BJ (cell line): ENCODE data around the gene OR5B3. TPM values are rescaled to one million over a fixed set of nuclear protein-coding genes. Genes with fewer than 3 reads are reported as not detected.
"Not testable (repeated sequence)": the region's sequence is repeated elsewhere in the genome, so short reads cannot be mapped to it uniquely, and the experiment has no call there.

Experiments
- CTCF ChIA-PET: fragments of 350-600 bp; formaldehyde crosslinking; extraction: SDS; loops from one replicate; lab custom pipeline; 2021; ENCODE audit warnings: antibody characterized with exemption, inconsistent platforms; lab: Yijun Ruan, JAX
- POLR2A ChIA-PET: fragments of 300-600 bp; sonication (Branson Sonifier 250); formaldehyde crosslinking; extraction: SDS; loops from one replicate; lab custom pipeline; 2021; ENCODE audit warnings: antibody characterized with exemption; lab: Charles Lee
- DNase-seq: peaks from one replicate; pipeline ENCODE4 v3.0.0-alpha.2; 2011; ENCODE audit warnings: low read depth
- H3K27me3 ChIP-seq: 2 replicates; pipeline ENCODE4 v1.6.0; 2011; ENCODE audit warnings: low read length; ENCODE audit not compliant: control insufficient read depth, insufficient read depth
- H3K36me3 ChIP-seq: 2 replicates; pipeline ENCODE4 v1.5.1; 2011; ENCODE audit warnings: low read length; ENCODE audit not compliant: control insufficient read depth, insufficient read depth
- H3K4me3 ChIP-seq: 2 replicates; pipeline ENCODE4 v1.5.1; 2011; ENCODE audit warnings: low read depth, mild to moderate bottlenecking, control low read depth, low read length
- CTCF ChIP-seq: IDR thresholded peaks from 2 replicates; pipeline ENCODE4 v1.5.1; 2011; ENCODE audit warnings: low read depth, mild to moderate bottlenecking, control low read depth, inconsistent platforms, low read length, moderate library complexity; ENCODE audit not compliant: insufficient read depth
- polyA plus RNA-seq: library from polyadenylated mRNA; depleted of rRNA; stranded (reverse); fragments of >200 nt; gene quantifications from 2 replicates; pipeline ENCODE4 v1.2.3, GENCODE V29; 2011

Gene OR5B3
- polyA plus RNA-seq, 1 experiment = not detected

GRCh38 chr11:58438486-58438885 is 31.8 kb upstream of the OR5B3 start:
- TF ChIP-seq CTCF = no peak
- H3K4me3 ChIP-seq = no peak overlapping the region
- POLR2A ChIA-PET = no interaction called here
- H3K36me3 ChIP-seq = no peaks in the 10 kb centered on the region
- no peak for DNase-seq
- CTCF ChIA-PET = no interaction called here
- no peaks in the 10 kb centered on the region for H3K27me3 ChIP-seq

GRCh38 chr11:58434217-58434616 is 27.5 kb upstream of the OR5B3 start:
- ChIA-PET POLR2A (no interaction called here), CTCF (no interaction called here)
- TF ChIP-seq CTCF = no peak
- H3K27me3 ChIP-seq = no peaks in the 10 kb centered on the region
- H3K36me3 ChIP-seq = no peaks in the 10 kb centered on the region
- H3K4me3 ChIP-seq = no peak overlapping the region
- no peak for DNase-seq

- DNase-seq = no peak
- CTCF ChIA-PET = no interaction called here
- H3K36me3 ChIP-seq = no peaks in the 10 kb centered on the region
- no peaks in the 10 kb centered on the region for H3K27me3 ChIP-seq
- H3K4me3 ChIP-seq = no peak overlapping the region
- POLR2A ChIA-PET = no interaction called here
- TF ChIP-seq CTCF = no peak
Measured at GRCh38 chr11:58433638-58434203, 27.0 kb upstream of the OR5B3 start.

- CTCF ChIA-PET = no interaction called here
Measured at GRCh38 chr11:58429273-58429672, 22.6 kb upstream of the OR5B3 start.

GRCh38 chr11:58428021-58428420 is 21.3 kb upstream of the OR5B3 start, which contains the start of gene OR5B2:
TSS of gene OR5B2 (minus strand) at chr11:58428121. CDS start at chr11:58423261, 4,860 bp downstream.
- no peak within 1 kb of the TSS for H3K4me3 ChIP-seq
- CTCF ChIA-PET = no interaction called here
- no peaks in the 10 kb centered on the region for H3K36me3 ChIP-seq
- DNase-seq = no peak
- POLR2A ChIA-PET = no interaction called here
- peaks cover 3% of the 10 kb centered on the region for H3K27me3 ChIP-seq
- TF ChIP-seq CTCF = no peak

More at GRCh38 chr11:58429273-58429672, 22.6 kb upstream of the OR5B3 start:
- no peak overlapping the region for H3K4me3 ChIP-seq
- H3K36me3 ChIP-seq = no peaks in the 10 kb centered on the region
- no peak for TF ChIP-seq CTCF
- POLR2A ChIA-PET = no interaction called here
- no peak for DNase-seq
- peaks cover 3% of the 10 kb centered on the region for H3K27me3 ChIP-seq

- CTCF ChIA-PET, POLR2A ChIA-PET, H3K36me3 ChIP-seq: not testable (repeated sequence)
Measured at GRCh38 chr11:58399622-58400021, 7.1 kb downstream of the OR5B3 start.

More at GRCh38 chr11:58399622-58400021, 7.1 kb downstream of the OR5B3 start:
- not testable (repeated sequence) for H3K27me3 ChIP-seq, DNase-seq, H3K4me3 ChIP-seq
